WTC11 (cell line): ENCODE measurements around the gene ZC3HAV1L. TPM values are rescaled to one million over a fixed set of nuclear protein-coding genes. Genes with fewer than 3 reads are reported as not detected.

Experiments used
- ATAC-seq: fragments of 200-7000 bp; cut with Tn5 transposase; 2 replicates; pipeline ENCODE4 v1.10.0; 2021; ENCODE audit warnings: mild to moderate bottlenecking, moderate library complexity
- Bru-seq: library from RNA; stranded (reverse); fragments of 400-500 nt; gene quantifications from one replicate; lab custom pipeline; 2021; lab: Mats Ljungman, UMichigan
- CTCF ChIA-PET: fragments of 300-600 bp; sonication (Branson Sonifier 250); formaldehyde crosslinking; loops from one replicate; lab custom pipeline; 2021; ENCODE audit warnings: antibody characterized with exemption; lab: Charles Lee
- POLR2A ChIA-PET: fragments of 350-600 bp; sonication (Branson Sonifier 250); formaldehyde crosslinking; loops from one replicate; lab custom pipeline; 2021; ENCODE audit warnings: antibody characterized with exemption; lab: Charles Lee
- DNase-seq: peaks from one replicate; pipeline ENCODE4 v3.0.0; 2021; ENCODE audit warnings: low spot score
- H3K27ac Mint-ChIP-seq: 2 replicates; pipeline ENCODE4 v1.8.0; 2021; ENCODE audit warnings: mixed read lengths
- H3K27me3 Mint-ChIP-seq: 2 replicates; pipeline ENCODE4 v1.8.0; 2021; ENCODE audit warnings: low read depth, mild to moderate bottlenecking, moderate library complexity, mixed read lengths
- H3K36me3 Mint-ChIP-seq: 2 replicates; pipeline ENCODE4 v1.8.0; 2021; ENCODE audit warnings: mixed read lengths
- H3K4me1 Mint-ChIP-seq: 2 replicates; pipeline ENCODE4 v1.8.0; 2022; ENCODE audit warnings: mixed read lengths
- H3K4me3 Mint-ChIP-seq: 2 replicates; pipeline ENCODE4 v1.8.0; 2021; ENCODE audit warnings: mild to moderate bottlenecking, moderate library complexity, mixed read lengths
- H3K9me3 Mint-ChIP-seq: 2 replicates; pipeline ENCODE4 v1.8.0; 2021; ENCODE audit warnings: mixed read lengths
- AFF4 ChIP-seq: sonication (generic); formaldehyde crosslinking; IDR thresholded peaks from 2 replicates; pipeline ENCODE4 v1.8.1; 2023; ENCODE audit warnings: mild to moderate bottlenecking, missing genetic modification reagents, borderline replicate concordance
- ETV6 ChIP-seq: sonication (generic); formaldehyde crosslinking; IDR thresholded peaks from 2 replicates; pipeline ENCODE4 v1.8.1; 2022; ENCODE audit warnings: mild to moderate bottlenecking, missing genetic modification reagents
- GRHL2 ChIP-seq: fragments of 250-450 bp; sonication (Bioruptor Pico); IDR thresholded peaks from 2 replicates; pipeline ENCODE4 v1.8.0; 2022; ENCODE audit warnings: mild to moderate bottlenecking, moderate library complexity; ENCODE audit not compliant: insufficient replicate concordance, severe bottlenecking
- HMGXB4 ChIP-seq: sonication (generic); formaldehyde crosslinking; IDR thresholded peaks from 2 replicates; pipeline ENCODE4 v1.8.1; 2023; ENCODE audit warnings: mild to moderate bottlenecking, moderate library complexity, missing genetic modification reagents
- JUN ChIP-seq: sonication (generic); formaldehyde crosslinking; IDR thresholded peaks from 2 replicates; pipeline ENCODE4 v1.8.0; 2023; ENCODE audit warnings: mild to moderate bottlenecking, missing genetic modification reagents
- KAT7 ChIP-seq: sonication (generic); formaldehyde crosslinking; IDR thresholded peaks from 2 replicates; pipeline ENCODE4 v1.8.1; 2023; ENCODE audit warnings: missing genetic modification reagents, mild to moderate bottlenecking, borderline replicate concordance
- MAX ChIP-seq: sonication (generic); formaldehyde crosslinking; IDR thresholded peaks from 2 replicates; pipeline ENCODE4 v1.8.0; 2022; ENCODE audit warnings: mild to moderate bottlenecking, missing genetic modification reagents
- MLX ChIP-seq: sonication (generic); formaldehyde crosslinking; IDR thresholded peaks from 2 replicates; pipeline ENCODE4 v1.8.1; 2023; ENCODE audit warnings: mild to moderate bottlenecking, missing genetic modification reagents, moderate library complexity
- MXD4 ChIP-seq: fragments of 250-450 bp; sonication (Bioruptor Pico); IDR thresholded peaks from 2 replicates; pipeline ENCODE4 v1.8.0; 2021; ENCODE audit warnings: mild to moderate bottlenecking, moderate library complexity, borderline replicate concordance
- MYBL2 ChIP-seq: sonication (generic); formaldehyde crosslinking; IDR thresholded peaks from 2 replicates; pipeline ENCODE4 v1.8.1; 2023; ENCODE audit warnings: mild to moderate bottlenecking, moderate library complexity, missing genetic modification reagents
- NR2C2 ChIP-seq: sonication (generic); formaldehyde crosslinking; IDR thresholded peaks from 2 replicates; pipeline ENCODE4 v1.8.0; 2022; ENCODE audit warnings: mild to moderate bottlenecking, missing genetic modification reagents
- SP1 ChIP-seq: sonication (generic); formaldehyde crosslinking; conservative IDR thresholded peaks from 2 replicates; pipeline ENCODE4 v1.8.1; 2022; ENCODE audit warnings: missing genetic modification reagents
- TEAD4 ChIP-seq: sonication (generic); formaldehyde crosslinking; IDR thresholded peaks from 2 replicates; pipeline ENCODE4 v1.8.0; 2022; ENCODE audit warnings: mild to moderate bottlenecking, missing genetic modification reagents
- ZBTB21 ChIP-seq: sonication (generic); formaldehyde crosslinking; IDR thresholded peaks from 2 replicates; pipeline ENCODE4 v1.8.1; 2023; ENCODE audit warnings: mild to moderate bottlenecking, missing genetic modification reagents, borderline replicate concordance
- ZMAT4 ChIP-seq: fragments of 250-450 bp; sonication (Bioruptor Pico); IDR thresholded peaks from 2 replicates; pipeline ENCODE4 v1.9.0; 2021; ENCODE audit warnings: mild to moderate bottlenecking
- ZNF121 ChIP-seq: sonication (generic); formaldehyde crosslinking; IDR thresholded peaks from 2 replicates; pipeline ENCODE4 v1.8.0; 2023; ENCODE audit warnings: missing genetic modification reagents
- ZNF232 ChIP-seq: sonication (generic); formaldehyde crosslinking; IDR thresholded peaks from 2 replicates; pipeline ENCODE4 v1.8.0; 2022; ENCODE audit warnings: mild to moderate bottlenecking, missing genetic modification reagents
- ZNF263 ChIP-seq: sonication (generic); formaldehyde crosslinking; IDR thresholded peaks from 2 replicates; pipeline ENCODE4 v1.8.1; 2022; ENCODE audit warnings: low read depth, mild to moderate bottlenecking, moderate library complexity, missing genetic modification reagents
- ZNF317 ChIP-seq: sonication (generic); formaldehyde crosslinking; IDR thresholded peaks from 2 replicates; pipeline ENCODE4 v1.8.1; 2023; ENCODE audit warnings: low read depth, mild to moderate bottlenecking, moderate library complexity, missing genetic modification reagents, borderline replicate concordance
- ZNF425 ChIP-seq: fragments of 250-450 bp; sonication (Bioruptor Pico); conservative IDR thresholded peaks from 2 replicates; pipeline ENCODE4 v1.9.0; 2021; ENCODE audit warnings: mild to moderate bottlenecking
- ZNF532 ChIP-seq: fragments of 250-450 bp; sonication (Bioruptor Pico); IDR thresholded peaks from 2 replicates; pipeline ENCODE4 v1.9.0; 2021; ENCODE audit warnings: mild to moderate bottlenecking, borderline replicate concordance
- long read RNA-seq, 3 experiments: library from RNA in 1 of 3; library from capped mRNA in 1 of 3; library from polyadenylated mRNA in 1 of 3; unstranded in 2 of 3; stranded (forward) in 1 of 3; transcript quantifications; one replicate each; pipeline ENCODE4 v2.0.0, GENCODE V29; 2021
- total RNA-seq: library from RNA; stranded (reverse); gene quantifications from 3 replicates; pipeline ENCODE4 v1.2.3, GENCODE V29; 2021

ZC3HAV1L gene
- total RNA-seq (5.8 to 9.3 TPM (median 7.1 TPM) in 3 replicates), Bru-seq, nascent RNA (percentile 73 among the genes with signal in this experiment)
- long read RNA-seq, experiment 1, partial matches to known transcripts, result 8 of 12 reads
- long read RNA-seq, experiment 1, other reads (novel, unspliced or antisense), result 4 of 12 reads
- long read RNA-seq, experiment 2, partial matches to known transcripts, result 1 of 1 reads
- long read RNA-seq, experiment 2, other reads (novel, unspliced or antisense), result 0 of 1 reads
- long read RNA-seq, experiment 3, result 0 reads

GRCh38 chr7:139035586-139036353, at the start of gene ZC3HAV1L:
ZC3HAV1L (minus strand) TSS chr7:139036042; CDS start chr7:139036017, 25 bp downstream.
- Mint-ChIP-seq H3K36me3 (peaks cover 21% of the 10 kb centered on the region), H3K9me3 (no peaks in the 10 kb centered on the region), H3K4me1 (peaks cover 31% of the 10 kb centered on the region), H3K27me3 (peaks cover 32% of the 10 kb centered on the region), H3K4me3 (peak within 1 kb of the TSS; percentile 67), H3K27ac (no peak within 1 kb of the TSS)
- ATAC-seq, result peak; percentile 73
- ChIA-PET CTCF (interaction anchor here (0.9 to 2.0 kb wide), 3 partner anchors 17 to 39 kb away, joined by 4 to 6 read pairs (median 5); no protein-coding TSS in a partner anchor), POLR2A (interaction anchor here (1.0 kb wide), 1 partner anchor 60 kb away, joined by 3 read pairs; no protein-coding TSS in a partner anchor)
- peak; percentile 55 for DNase-seq
- 0 out of 2 replicates have a peak, but pooled peaks have one; percentile 21 for TF ChIP-seq JUN (CRISPR knock-in tag)
- TF ChIP-seq MAX, result peak; percentile 91
- TF ChIP-seq ZNF317 (CRISPR knock-in tag), result 0 out of 2 replicates have a peak, but pooled peaks have one; percentile 30
- no peak for TF ChIP-seq ZNF425 (CRISPR knock-in tag)
- no peak for TF ChIP-seq MXD4
- no peak for TF ChIP-seq GRHL2 (CRISPR knock-in tag)
- TF ChIP-seq ZNF121 (CRISPR knock-in tag), result 0 out of 2 replicates have a peak, but pooled peaks have one; percentile 8
- TF ChIP-seq TEAD4 (CRISPR knock-in tag), result peak; percentile 60; the same call in 1 of the 2 replicates
- TF ChIP-seq ZNF232 (CRISPR knock-in tag), result no peak; the same call in 1 of the 2 replicates
- TF ChIP-seq SP1, result peak; percentile 39; the same call in 1 of the 2 replicates
- no peak for TF ChIP-seq ZMAT4 (CRISPR knock-in tag)
- TF ChIP-seq HMGXB4 (CRISPR knock-in tag), result peak; percentile 98
- no peak for TF ChIP-seq ZBTB21 (CRISPR knock-in tag)
- TF ChIP-seq ZNF532 (CRISPR knock-in tag), result no peak
- no peak; the same call in 1 of the 2 replicates for TF ChIP-seq ZNF263 (CRISPR knock-in tag)
- TF ChIP-seq KAT7 (CRISPR knock-in tag), result peak; percentile 96; the same call in 1 of the 2 replicates
- TF ChIP-seq AFF4 (CRISPR knock-in tag), result 0 out of 2 replicates have a peak, but pooled peaks have one; percentile 33
- TF ChIP-seq ETV6 (CRISPR knock-in tag), result peak; percentile 75
- peak; percentile 77 for TF ChIP-seq MYBL2
- TF ChIP-seq MLX (CRISPR knock-in tag), result peak; percentile 92
- peak; percentile 62; the same call in 1 of the 2 replicates for TF ChIP-seq NR2C2 (CRISPR knock-in tag)
